Measurements from ENCODE around the gene ADCYAP1R1.
"Not testable (repeated sequence)": the region's sequence is repeated elsewhere in the genome, so short reads cannot be mapped to it uniquely, and the experiment has no call there.

ADCYAP1R1 gene

DNA sequence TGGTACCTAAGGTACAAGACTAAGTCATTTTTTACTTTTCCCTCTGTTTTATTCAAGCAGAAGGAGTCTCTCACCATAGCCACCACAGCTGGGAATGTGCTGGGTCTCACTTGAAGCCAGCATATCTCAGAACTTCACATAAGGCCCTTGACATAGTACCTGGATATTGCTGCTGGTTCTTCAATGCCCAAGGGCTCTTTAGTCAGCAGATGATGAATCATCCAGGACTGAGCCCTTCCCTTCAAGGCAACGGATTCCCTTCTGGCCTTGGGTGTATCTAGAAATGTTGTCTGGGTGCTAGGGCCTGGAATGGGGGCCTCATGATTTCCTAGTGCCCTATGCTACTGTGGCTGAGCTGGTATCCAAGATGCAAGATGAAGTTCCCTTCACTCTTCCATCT lies 93.9 kb downstream of the ADCYAP1R1 start:
- no peak for DNase-seq

DNA sequence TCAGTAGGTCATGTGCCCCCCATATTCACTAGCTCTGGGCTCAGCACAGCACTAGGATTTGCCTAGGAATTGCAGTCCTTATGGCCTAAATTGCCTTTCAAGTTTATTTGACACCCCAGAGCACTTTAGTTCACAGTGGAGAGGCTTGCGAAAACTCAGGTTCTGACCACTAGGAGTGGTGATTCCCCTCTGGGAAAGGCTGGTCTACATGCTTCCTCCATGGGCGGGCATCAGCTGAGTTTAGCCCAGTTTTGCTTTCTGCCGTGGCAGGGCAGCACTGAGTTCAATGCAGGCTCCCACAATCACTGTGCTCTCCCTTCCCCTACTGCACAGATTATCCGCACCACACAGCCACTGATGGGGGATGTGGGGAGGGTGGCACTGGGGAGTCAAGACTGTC lies 94.4 kb downstream of the ADCYAP1R1 start:
- no peak for DNase-seq

DNA sequence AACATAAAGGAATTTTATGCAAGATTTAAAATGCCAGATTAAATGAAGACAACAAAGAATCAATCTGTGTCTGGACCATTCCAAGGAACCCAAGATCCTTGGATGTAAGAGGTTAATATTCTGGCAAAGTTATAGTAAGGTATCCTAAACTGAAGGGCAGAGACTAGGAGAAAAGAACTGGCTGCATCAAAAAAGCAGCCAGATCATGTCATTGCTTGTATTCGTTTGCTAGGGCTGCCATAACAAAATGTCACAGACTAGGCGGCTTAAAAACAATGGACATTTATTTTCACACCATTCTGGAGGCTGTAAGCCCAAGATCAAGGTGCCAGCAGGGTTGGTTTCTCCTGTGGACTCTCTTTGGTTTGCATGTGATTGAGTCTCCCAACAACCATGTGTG lies 99.7 kb downstream of the ADCYAP1R1 start:
- DNase-seq, result no peak

DNA sequence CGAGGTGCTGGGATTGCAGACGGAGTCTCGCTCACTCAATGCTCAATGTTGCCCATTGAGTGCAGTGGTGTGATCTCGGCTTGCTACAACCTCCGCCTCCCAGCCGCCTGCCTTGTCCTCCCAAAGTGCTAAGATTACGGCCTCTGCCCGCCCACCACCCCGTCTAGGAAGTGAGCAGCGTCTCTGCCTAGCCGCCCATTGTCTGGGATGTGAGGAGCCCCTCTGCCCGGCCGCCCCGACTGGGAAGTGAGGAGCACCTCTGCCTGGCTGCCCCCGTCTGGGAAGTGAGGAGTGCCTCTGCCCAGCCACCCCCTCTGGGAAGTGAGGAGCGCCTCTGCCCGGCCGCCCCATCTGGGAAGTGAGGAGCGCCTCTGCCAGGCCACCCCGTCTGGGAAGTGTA lies 101.2 kb downstream of the ADCYAP1R1 start:
- DNase-seq, result not testable (repeated sequence)

DNA sequence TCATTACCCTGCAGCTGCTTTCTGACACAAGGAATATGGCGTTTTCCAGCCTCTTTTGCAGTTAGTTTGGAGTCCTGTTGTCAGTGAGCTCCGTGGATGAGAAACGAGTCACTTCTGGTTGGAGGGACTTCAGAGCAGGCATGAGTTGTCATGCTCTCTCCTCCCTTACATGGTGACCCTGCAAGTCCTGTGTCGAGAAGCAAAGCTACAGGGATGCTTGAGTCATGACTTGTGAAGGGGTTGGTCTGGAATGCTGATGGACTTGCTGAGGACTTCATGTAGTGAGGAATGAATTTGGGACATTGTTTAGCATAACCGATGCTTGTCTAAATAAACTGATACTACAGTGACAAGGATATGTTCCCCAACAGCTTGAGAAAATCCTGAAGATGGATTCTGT lies 108.8 kb downstream of the ADCYAP1R1 start:
- DNase-seq, result no peak

All from midbrain (tissue), 1 donor.